Skeletal muscle satellite cell (primary cell): Measurements from ENCODE around the gene ENC1.

Experiments used
- H3K27me3 ChIP-seq: 2 replicates; pipeline ENCODE4 v1.7.0; 2013; ENCODE audit warnings: low read length; ENCODE audit not compliant: control insufficient read depth, insufficient read depth
- H3K36me3 ChIP-seq: 2 replicates; pipeline ENCODE4 v1.7.0; 2013; ENCODE audit warnings: mild to moderate bottlenecking, control low read depth, low read length; ENCODE audit not compliant: insufficient read depth
- H3K4me1 ChIP-seq: 2 replicates; pipeline ENCODE4 v1.7.0; 2013; ENCODE audit warnings: low read length; ENCODE audit not compliant: control insufficient read depth, insufficient read depth
- H3K4me2 ChIP-seq: 2 replicates; pipeline ENCODE4 v1.7.0; 2013; ENCODE audit warnings: mild to moderate bottlenecking, low read length
- H3K4me3 ChIP-seq: 2 replicates; pipeline ENCODE4 v1.7.0; 2013; ENCODE audit warnings: low read length
- H3K9ac ChIP-seq: 2 replicates; pipeline ENCODE4 v1.7.0; 2013; ENCODE audit warnings: mild to moderate bottlenecking, low read depth, low read length, moderate library complexity
- H3K9me3 ChIP-seq: replicated peaks from 2 replicates; pipeline ENCODE4 v1.7.0; 2013; ENCODE audit warnings: mild to moderate bottlenecking, control low read depth, low read length

The ENC1 gene

DNA sequence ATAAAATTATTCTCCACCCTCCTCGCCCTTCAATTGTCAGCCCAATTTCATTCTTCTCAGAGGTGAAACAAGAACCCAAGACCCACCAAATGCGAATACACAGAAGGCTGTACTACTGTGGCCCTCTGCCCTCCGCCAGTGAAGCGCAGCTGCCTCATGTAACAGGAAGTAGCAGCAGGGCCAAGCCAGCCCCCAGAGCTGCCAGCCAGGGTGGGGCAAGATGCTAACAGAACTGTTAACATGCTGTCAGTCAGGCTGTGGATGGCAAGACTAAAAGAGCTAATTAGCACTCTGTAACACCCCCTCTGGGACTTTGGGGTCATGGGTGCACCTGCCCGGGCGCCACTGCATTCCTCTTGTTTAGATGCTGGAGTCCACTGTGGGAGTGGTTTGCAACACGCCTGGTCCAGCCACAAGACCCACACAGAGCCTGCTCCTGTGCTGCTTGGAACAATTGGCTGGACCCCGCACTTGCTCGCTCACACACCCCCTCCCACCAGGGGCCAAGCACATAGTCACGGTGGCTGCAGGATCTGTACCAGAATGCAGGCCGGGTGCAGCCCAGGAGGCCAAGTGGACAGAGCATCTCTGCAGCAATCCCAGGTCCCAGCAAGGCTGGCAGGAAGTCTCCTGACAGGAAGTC, 30.0 kb upstream of the ENC1 start:
- no peaks in the 10 kb centered on the region for H3K27me3 ChIP-seq
- H3K9me3 ChIP-seq, result no peaks in the 10 kb centered on the region
- H3K36me3 ChIP-seq, result no peaks in the 10 kb centered on the region
- H3K4me3 ChIP-seq, result no peak overlapping the region
- H3K4me2 ChIP-seq, result no peak overlapping the region
- H3K4me1 ChIP-seq, result peaks cover 6% of the 10 kb centered on the region
- H3K9ac ChIP-seq, result no peak overlapping the region

GRCh38 chr5:74669821-74670220, 29.3 kb upstream of the ENC1 start:
- no peak overlapping the region for H3K4me3 ChIP-seq
- no peaks in the 10 kb centered on the region for H3K36me3 ChIP-seq
- no peaks in the 10 kb centered on the region for H3K9me3 ChIP-seq
- H3K4me2 ChIP-seq, result no peak overlapping the region
- peaks cover 6% of the 10 kb centered on the region for H3K4me1 ChIP-seq
- no peaks in the 10 kb centered on the region for H3K27me3 ChIP-seq
- no peak overlapping the region for H3K9ac ChIP-seq

DNA sequence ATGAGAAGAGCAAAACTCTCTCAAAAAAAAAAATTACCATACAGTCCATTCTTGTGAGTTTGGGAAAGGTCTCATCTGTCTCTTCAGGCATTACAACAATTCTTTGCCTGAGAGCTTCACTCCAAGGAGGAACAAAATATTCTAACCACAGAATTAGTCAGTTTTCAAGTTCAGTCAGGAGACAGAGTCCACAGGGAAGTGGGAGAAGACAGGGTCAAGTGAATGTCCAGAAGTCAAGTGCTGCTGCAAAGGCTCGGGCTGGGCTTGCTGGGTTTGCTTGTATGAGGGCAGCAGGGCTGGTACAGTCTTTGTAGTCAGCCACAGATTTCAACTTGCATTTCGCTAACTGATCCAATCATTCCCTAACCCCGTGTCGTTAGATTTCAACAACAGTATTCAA, 26.9 kb upstream of the ENC1 start:
- H3K27me3 ChIP-seq, result no peaks in the 10 kb centered on the region
- no peaks in the 10 kb centered on the region for H3K9me3 ChIP-seq
- no peak overlapping the region for H3K9ac ChIP-seq
- H3K36me3 ChIP-seq, result no peaks in the 10 kb centered on the region
- H3K4me3 ChIP-seq, result no peak overlapping the region
- H3K4me2 ChIP-seq, result no peak overlapping the region
- H3K4me1 ChIP-seq, result no peaks in the 10 kb centered on the region

GRCh38 chr5:74665816-74666215, 25.3 kb upstream of the ENC1 start:
- H3K9ac ChIP-seq, result no peak overlapping the region
- H3K9me3 ChIP-seq, result no peaks in the 10 kb centered on the region
- no peak overlapping the region for H3K4me2 ChIP-seq
- no peak overlapping the region for H3K4me3 ChIP-seq
- no peaks in the 10 kb centered on the region for H3K36me3 ChIP-seq
- H3K4me1 ChIP-seq, result peaks cover 10% of the 10 kb centered on the region
- no peaks in the 10 kb centered on the region for H3K27me3 ChIP-seq

DNA sequence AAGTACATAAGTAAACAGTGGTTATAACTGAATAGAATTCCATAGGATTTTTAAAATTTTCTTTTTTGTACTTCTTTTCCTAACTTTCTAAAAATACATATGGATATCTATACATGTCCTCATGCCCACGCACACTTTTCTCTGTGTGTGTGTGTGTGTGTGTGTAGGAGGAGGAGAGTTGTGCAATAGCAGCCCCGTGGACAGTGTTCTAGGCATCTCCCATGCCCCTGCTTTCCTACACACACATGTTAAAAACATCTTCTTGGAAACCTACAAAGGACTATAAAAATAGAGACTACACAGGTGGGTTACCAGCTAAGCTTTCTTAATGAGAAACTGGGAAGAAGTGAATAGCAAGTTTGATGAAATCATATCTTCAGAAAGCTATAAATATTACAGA, 24.7 kb upstream of the ENC1 start:
- Histone ChIP-seq H3K36me3 (no peaks in the 10 kb centered on the region), H3K27me3 (no peaks in the 10 kb centered on the region), H3K4me2 (no peak overlapping the region), H3K9ac (no peak overlapping the region), H3K4me1 (peaks cover 15% of the 10 kb centered on the region), H3K4me3 (no peak overlapping the region), H3K9me3 (no peaks in the 10 kb centered on the region)

DNA sequence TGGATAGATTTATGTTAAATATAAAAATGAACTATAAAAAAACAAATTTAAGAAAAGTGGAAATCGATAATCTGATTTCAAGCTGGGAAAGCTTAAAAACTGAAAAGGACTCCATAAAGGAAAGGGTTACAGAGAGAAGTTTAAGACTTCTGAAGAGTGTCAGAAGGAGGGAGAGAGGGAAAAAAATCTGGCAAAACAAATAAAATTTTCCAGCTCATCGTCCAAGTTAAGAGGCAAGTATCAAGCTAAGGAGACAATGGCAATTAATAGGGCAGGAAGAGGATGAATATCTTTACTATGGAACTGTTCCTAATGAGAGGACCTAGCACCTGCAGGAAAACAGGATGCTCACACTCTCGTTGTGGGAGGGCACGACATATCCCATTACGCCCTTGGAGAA, 24.0 kb upstream of the ENC1 start:
- no peak overlapping the region for H3K4me2 ChIP-seq
- peaks cover 19% of the 10 kb centered on the region for H3K4me1 ChIP-seq
- no peaks in the 10 kb centered on the region for H3K36me3 ChIP-seq
- no peak overlapping the region for H3K9ac ChIP-seq
- no peaks in the 10 kb centered on the region for H3K27me3 ChIP-seq
- no peak overlapping the region for H3K4me3 ChIP-seq
- H3K9me3 ChIP-seq, result no peaks in the 10 kb centered on the region

DNA sequence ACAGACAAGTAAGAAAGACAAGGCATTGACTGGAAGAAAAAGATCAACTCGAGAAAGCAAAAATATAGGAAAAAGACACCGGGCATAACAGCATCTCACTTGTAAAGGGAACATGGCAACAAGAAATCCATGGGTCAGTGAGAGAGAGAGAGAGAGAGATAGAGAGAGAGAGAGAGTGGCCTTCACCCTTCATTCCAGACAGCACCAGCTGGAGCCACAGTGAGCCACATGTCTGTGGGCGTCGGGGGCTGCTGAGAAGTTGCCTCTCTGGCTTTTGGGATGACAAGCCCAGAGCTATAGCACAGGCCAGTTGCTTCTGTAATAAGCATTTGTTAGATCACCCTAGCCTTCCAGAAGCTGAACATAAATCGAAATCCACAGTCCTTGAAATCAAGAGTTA, 20.3 kb upstream of the ENC1 start:
- Histone ChIP-seq H3K4me3 (no peak overlapping the region), H3K9me3 (no peaks in the 10 kb centered on the region), H3K9ac (no peak overlapping the region), H3K27me3 (no peaks in the 10 kb centered on the region), H3K4me1 (peaks cover 19% of the 10 kb centered on the region), H3K4me2 (no peak overlapping the region), H3K36me3 (no peaks in the 10 kb centered on the region)

DNA sequence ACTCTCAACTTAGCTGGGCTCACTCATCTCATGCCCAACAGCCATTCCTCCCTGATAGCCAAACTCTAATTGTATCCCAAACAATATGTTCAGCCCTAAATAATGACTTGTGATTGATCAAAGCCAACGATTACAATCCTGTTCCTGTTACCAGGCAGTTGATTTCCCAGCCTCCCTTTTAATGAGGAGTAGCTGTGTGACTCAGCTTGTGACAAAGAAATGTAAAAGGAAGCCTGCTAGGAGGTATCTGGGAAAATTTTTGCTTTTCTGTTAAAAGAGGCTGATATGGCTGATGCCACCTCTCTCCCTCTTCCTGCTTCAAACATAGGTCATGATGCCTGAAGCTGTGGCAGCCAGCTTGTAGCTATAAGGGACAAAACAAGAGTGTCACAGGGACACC, 19.6 kb upstream of the ENC1 start:
- Histone ChIP-seq H3K27me3 (no peaks in the 10 kb centered on the region), H3K9me3 (no peaks in the 10 kb centered on the region), H3K4me1 (peaks cover 19% of the 10 kb centered on the region), H3K36me3 (no peaks in the 10 kb centered on the region), H3K4me3 (no peak overlapping the region), H3K9ac (no peak overlapping the region), H3K4me2 (no peak overlapping the region)

- Histone ChIP-seq H3K4me3 (no peak overlapping the region), H3K4me2 (no peak overlapping the region), H3K4me1 (peaks cover 19% of the 10 kb centered on the region), H3K36me3 (no peaks in the 10 kb centered on the region), H3K9me3 (no peaks in the 10 kb centered on the region), H3K27me3 (no peaks in the 10 kb centered on the region), H3K9ac (no peak overlapping the region)
Measured at GRCh38 chr5:74659172-74659571, 18.6 kb upstream of the ENC1 start.

GRCh38 chr5:74657165-74657564, 16.6 kb upstream of the ENC1 start:
- Histone ChIP-seq H3K4me2 (no peak overlapping the region), H3K9me3 (no peaks in the 10 kb centered on the region), H3K27me3 (no peaks in the 10 kb centered on the region), H3K36me3 (no peaks in the 10 kb centered on the region), H3K4me1 (peaks cover 19% of the 10 kb centered on the region), H3K9ac (no peak overlapping the region), H3K4me3 (no peak overlapping the region)

DNA sequence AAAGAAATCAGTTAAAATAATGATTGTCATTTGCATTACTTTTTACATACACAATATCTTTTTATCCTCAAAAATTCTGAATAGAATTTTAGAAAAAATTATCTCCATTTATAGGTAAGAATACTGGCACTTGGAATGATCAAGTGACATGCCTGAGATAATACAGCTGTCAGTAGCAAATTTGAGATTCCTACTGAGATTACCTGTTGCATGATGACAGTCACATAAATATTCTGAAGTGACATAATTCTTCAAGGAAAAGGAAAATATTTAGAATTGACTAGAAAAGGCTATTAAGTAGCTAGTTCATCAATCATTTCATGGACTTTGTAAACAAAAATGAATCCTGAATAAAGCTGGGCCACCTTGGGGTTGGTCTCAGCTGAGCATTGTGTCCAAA, 15.2 kb upstream of the ENC1 start:
- H3K27me3 ChIP-seq, result no peaks in the 10 kb centered on the region
- H3K36me3 ChIP-seq, result no peaks in the 10 kb centered on the region
- no peak overlapping the region for H3K4me2 ChIP-seq
- no peak overlapping the region for H3K4me3 ChIP-seq
- H3K9me3 ChIP-seq, result no peaks in the 10 kb centered on the region
- H3K4me1 ChIP-seq, result peaks cover 8% of the 10 kb centered on the region
- H3K9ac ChIP-seq, result no peak overlapping the region

GRCh38 chr5:74655206-74655605, 14.7 kb upstream of the ENC1 start:
- H3K4me3 ChIP-seq, result no peak overlapping the region
- H3K27me3 ChIP-seq, result no peaks in the 10 kb centered on the region
- no peaks in the 10 kb centered on the region for H3K36me3 ChIP-seq
- no peak overlapping the region for H3K4me2 ChIP-seq
- H3K4me1 ChIP-seq, result peaks cover 3% of the 10 kb centered on the region
- no peaks in the 10 kb centered on the region for H3K9me3 ChIP-seq
- no peak overlapping the region for H3K9ac ChIP-seq
